ENCODE data around the gene RAPGEF6. TPM values are rescaled to one million over a fixed set of nuclear protein-coding genes. Genes with fewer than 3 reads are reported as not detected.

The RAPGEF6 gene
- total RNA-seq, 2 donors from 2014 or later: 16.5 to 50.0 TPM

- TF ChIP-seq, protein P1, sequence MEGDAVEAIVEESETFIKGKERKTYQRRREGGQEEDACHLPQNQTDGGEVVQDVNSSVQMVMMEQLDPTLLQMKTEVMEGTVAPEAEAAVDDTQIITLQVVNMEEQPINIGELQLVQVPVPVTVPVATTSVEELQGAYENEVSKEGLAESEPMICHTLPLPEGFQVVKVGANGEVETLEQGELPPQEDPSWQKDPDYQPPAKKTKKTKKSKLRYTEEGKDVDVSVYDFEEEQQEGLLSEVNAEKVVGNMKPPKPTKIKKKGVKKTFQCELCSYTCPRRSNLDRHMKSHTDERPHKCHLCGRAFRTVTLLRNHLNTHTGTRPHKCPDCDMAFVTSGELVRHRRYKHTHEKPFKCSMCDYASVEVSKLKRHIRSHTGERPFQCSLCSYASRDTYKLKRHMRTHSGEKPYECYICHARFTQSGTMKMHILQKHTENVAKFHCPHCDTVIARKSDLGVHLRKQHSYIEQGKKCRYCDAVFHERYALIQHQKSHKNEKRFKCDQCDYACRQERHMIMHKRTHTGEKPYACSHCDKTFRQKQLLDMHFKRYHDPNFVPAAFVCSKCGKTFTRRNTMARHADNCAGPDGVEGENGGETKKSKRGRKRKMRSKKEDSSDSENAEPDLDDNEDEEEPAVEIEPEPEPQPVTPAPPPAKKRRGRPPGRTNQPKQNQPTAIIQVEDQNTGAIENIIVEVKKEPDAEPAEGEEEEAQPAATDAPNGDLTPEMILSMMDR (IDR thresholded peaks at IDR 0.05): no peak
- ATAC-seq (ENCODE audit: insufficient number of reproducible peaks, low FRiP score, low read depth): no peak
- DNase-seq (ENCODE audit: low spot score): no peak
- Histone ChIP-seq H3K27me3 (replicated peaks; ENCODE audit: insufficient read depth) (no peaks in the 10 kb centered on the region), H3K27ac (no peak overlapping the region), H3K4me3 (no peak overlapping the region), H3K36me3 (peaks cover 3% of the 10 kb centered on the region), H3K4me1 (ENCODE audit: control insufficient read depth in 1 of 2, low read depth in 2 of 2) (peaks cover 0 to 15% of the 10 kb centered on the region in 2 donors), H3K9me3 (no peaks in the 10 kb centered on the region)
Observed at GRCh38 chr5:131460867-131461572, 174.0 kb downstream of the RAPGEF6 start.

DNA sequence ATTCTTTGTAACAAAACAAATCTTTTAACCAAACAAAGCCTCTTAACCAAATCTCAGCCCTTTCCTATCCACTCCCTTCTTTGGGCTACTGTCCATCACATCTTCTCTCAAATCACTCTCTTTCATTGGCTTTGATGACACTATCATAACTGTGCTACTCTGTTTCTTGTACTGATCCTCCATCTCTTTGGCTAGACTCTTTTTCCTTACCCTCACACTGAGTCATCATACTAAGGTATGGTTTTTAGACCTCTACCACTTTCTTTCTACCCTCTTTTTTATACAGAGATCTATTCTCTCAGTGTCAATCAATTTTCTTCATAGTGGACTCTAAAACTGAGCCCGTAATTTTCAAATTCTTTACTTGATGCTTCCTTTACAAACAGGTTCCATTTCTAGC, 174.9 kb downstream of the RAPGEF6 start:
- no peaks in the 10 kb centered on the region for H3K9me3 ChIP-seq
- H3K36me3 ChIP-seq: peaks cover 3% of the 10 kb centered on the region
- H3K4me1 ChIP-seq (ENCODE audit: control insufficient read depth in 1 of 2, low read depth in 2 of 2): peaks cover 0 to 23% of the 10 kb centered on the region in 2 donors
- DNase-seq (ENCODE audit: low spot score) (no peak), ATAC-seq (ENCODE audit: insufficient number of reproducible peaks, low FRiP score, low read depth) (no peak)
- TF ChIP-seq, protein P1 (IDR thresholded peaks at IDR 0.05): no peak
- no peak overlapping the region for H3K27ac ChIP-seq
- no peak overlapping the region for H3K4me3 ChIP-seq
- no peaks in the 10 kb centered on the region for H3K27me3 ChIP-seq (replicated peaks; ENCODE audit: insufficient read depth)

DNA sequence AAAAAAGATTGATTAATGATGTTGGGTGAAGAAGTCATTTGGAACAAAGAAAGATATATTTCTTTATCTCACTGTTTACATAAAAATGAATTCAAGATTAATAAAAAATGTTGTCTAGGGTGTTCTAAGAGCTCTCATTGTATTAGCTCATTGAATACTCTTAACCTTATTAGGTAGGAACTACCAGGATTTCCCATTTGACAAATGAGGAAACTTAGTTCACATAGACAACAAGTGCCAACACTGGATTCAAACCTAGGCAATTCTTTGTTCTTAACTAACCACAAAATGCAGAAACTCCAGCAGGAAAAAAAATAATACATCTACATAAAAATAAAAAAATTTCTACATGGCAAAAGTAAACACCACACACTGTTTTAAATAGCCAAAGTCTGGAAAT, 175.8 kb downstream of the RAPGEF6 start:
- TF ChIP-seq, protein P1 (IDR thresholded peaks at IDR 0.05): no peak
- Histone ChIP-seq H3K9me3 (no peaks in the 10 kb centered on the region), H3K4me1 (ENCODE audit: control insufficient read depth in 1 of 2, low read depth in 2 of 2) (peaks cover 0 to 29% of the 10 kb centered on the region in 2 donors), H3K36me3 (peaks cover 3% of the 10 kb centered on the region), H3K27me3 (replicated peaks; ENCODE audit: insufficient read depth) (no peaks in the 10 kb centered on the region), H3K27ac (no peak overlapping the region), H3K4me3 (no peak overlapping the region)
- ATAC-seq (ENCODE audit: insufficient number of reproducible peaks, low FRiP score, low read depth): no peak
- no peak for DNase-seq (ENCODE audit: low spot score)

- Histone ChIP-seq H3K4me3 (no peak overlapping the region), H3K27me3 (replicated peaks; ENCODE audit: insufficient read depth) (no peaks in the 10 kb centered on the region), H3K36me3 (no peaks in the 10 kb centered on the region), H3K27ac (peak overlapping the region in 1 of 2 donors; percentile 24), H3K9me3 (no peaks in the 10 kb centered on the region), H3K4me1 (ENCODE audit: control insufficient read depth in 1 of 2, low read depth in 2 of 2) (peaks cover 0 to 41% of the 10 kb centered on the region in 2 donors)
- ATAC-seq (ENCODE audit: insufficient number of reproducible peaks, low FRiP score, low read depth): no peak
- TF ChIP-seq, protein P1 (IDR thresholded peaks at IDR 0.05): no peak
- no peak for DNase-seq (ENCODE audit: low spot score)
Observed at GRCh38 chr5:131457193-131457592, 177.8 kb downstream of the RAPGEF6 start.

DNA sequence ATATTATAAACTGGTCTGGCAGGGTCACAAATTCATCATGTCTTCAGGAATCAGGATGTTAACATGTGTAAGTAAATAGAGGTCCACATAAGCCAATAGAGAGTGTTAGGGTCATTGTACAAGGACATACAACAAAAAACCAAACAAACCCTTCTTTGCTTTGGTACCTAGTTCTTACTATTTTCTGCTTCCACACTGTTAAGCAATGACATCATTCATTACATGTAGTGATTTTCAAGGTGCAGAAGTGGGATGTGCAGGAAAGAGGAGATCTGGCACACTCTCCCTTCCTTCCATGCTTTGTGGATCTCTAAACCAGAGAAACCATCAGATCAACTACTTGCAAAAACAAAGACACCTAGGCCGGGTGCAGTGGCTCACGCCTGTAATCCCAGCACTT, 184.1 kb downstream of the RAPGEF6 start:
- TF ChIP-seq, protein P1 (IDR thresholded peaks at IDR 0.05): no peak
- peaks cover 0 to 26% of the 10 kb centered on the region in 2 donors for H3K4me1 ChIP-seq (ENCODE audit: control insufficient read depth in 1 of 2, low read depth in 2 of 2)
- DNase-seq (ENCODE audit: low spot score): no peak
- no peaks in the 10 kb centered on the region for H3K9me3 ChIP-seq
- H3K27ac ChIP-seq: no peak overlapping the region
- no peak overlapping the region for H3K4me3 ChIP-seq
- ATAC-seq (ENCODE audit: insufficient number of reproducible peaks, low FRiP score, low read depth): no peak
- peaks cover 8% of the 10 kb centered on the region for H3K36me3 ChIP-seq
- H3K27me3 ChIP-seq (replicated peaks; ENCODE audit: insufficient read depth): no peaks in the 10 kb centered on the region

All from thoracic aorta (tissue), 2 donors.